Vagina (tissue), 2 donors: ENCODE results near the gene IRF2BPL. TPM values are rescaled to one million over a fixed set of nuclear protein-coding genes. Genes with fewer than 3 reads are reported as not detected.

Experiments
- DNase-seq, 2 donors: peaks; one replicate each; pipeline ENCODE4 v3.0.0-alpha.2; 2017; ENCODE audit errors: extremely low spot score in 2 of 2
- H3K27ac ChIP-seq: fragments of 200-600 bp; sonication (generic); one replicate; pipeline ENCODE4 v1.5.1; 2019
- H3K27me3 ChIP-seq: fragments of 200-600 bp; sonication (generic); one replicate; pipeline ENCODE4 v1.5.1; 2019
- H3K36me3 ChIP-seq, 2 donors: fragments of 200-600 bp; sonication (generic); one replicate each; pipeline ENCODE4 v1.5.1; 2017 to 2019
- H3K4me1 ChIP-seq: fragments of 200-600 bp; sonication (generic); one replicate; pipeline ENCODE4 v1.5.1; 2019
- H3K4me3 ChIP-seq, 2 donors: fragments of 200-600 bp; sonication (generic); 1 replicate in 1 of 2; 2 replicates in 1 of 2; pipeline ENCODE4 v1.5.1; 2016 to 2019
- H3K9me3 ChIP-seq: fragments of 200-600 bp; sonication (generic); one replicate; pipeline ENCODE4 v1.5.1; 2019
- POLR2A ChIP-seq, 2 donors: fragments of 450-650 bp; IDR thresholded peaks; one replicate each; pipeline ENCODE4 v1.6.1; 2017; ENCODE audit warnings: antibody characterized with exemption in 2 of 2, mild to moderate bottlenecking in 2 of 2, moderate library complexity in 2 of 2
- POLR2AphosphoS5 ChIP-seq, 2 donors: sonication (generic); formaldehyde crosslinking; IDR thresholded peaks; one replicate each; pipeline ENCODE4 v1.9.0; 2017; ENCODE audit warnings: antibody characterized with exemption in 2 of 2, mild to moderate bottlenecking in 2 of 2, low read depth in 1 of 2; ENCODE audit not compliant: insufficient read depth in 1 of 2
- intact Hi-C: fragments of 100-400 bp; cut with DNase I; formaldehyde crosslinking; loops from one replicate; pipeline ENCODE4 v1.15.1; 2023
- total RNA-seq: library from RNA; depleted of rRNA; stranded (reverse); fragments of >200 nt; gene quantifications from one replicate; pipeline ENCODE4 v1.2.3, GENCODE V29; 2016
- TF ChIP-seq, protein P1 (sequence below), 3 experiments: fragments of 450-650 bp in 2 of 3; fragments of 200-600 bp in 1 of 3; sonication (generic) in 1 of 3; IDR thresholded peaks; one replicate each; pipeline ENCODE4 v1.5.1; 2017 to 2019; ENCODE audit warnings: antibody characterized with exemption in 3 of 3, mild to moderate bottlenecking in 2 of 3, moderate library complexity in 2 of 3

The IRF2BPL gene
- total RNA-seq, 1 donor from 2014 or later: 51.1 TPM

- no peaks in the 10 kb centered on the region for H3K9me3 ChIP-seq
- peak overlapping the region; percentile 28 for H3K27ac ChIP-seq
- H3K4me1 ChIP-seq: peaks cover 38% of the 10 kb centered on the region
- no peak overlapping the region for H3K4me3 ChIP-seq
- no peaks in the 10 kb centered on the region for H3K36me3 ChIP-seq
- no peak for TF ChIP-seq POLR2AphosphoS5 (IDR thresholded peaks at IDR 0.05; ENCODE audit: insufficient read depth in 1 of 2, low read depth in 1 of 2)
- no peak for TF ChIP-seq POLR2A (IDR thresholded peaks at IDR 0.05)
- TF ChIP-seq, protein P1, sequence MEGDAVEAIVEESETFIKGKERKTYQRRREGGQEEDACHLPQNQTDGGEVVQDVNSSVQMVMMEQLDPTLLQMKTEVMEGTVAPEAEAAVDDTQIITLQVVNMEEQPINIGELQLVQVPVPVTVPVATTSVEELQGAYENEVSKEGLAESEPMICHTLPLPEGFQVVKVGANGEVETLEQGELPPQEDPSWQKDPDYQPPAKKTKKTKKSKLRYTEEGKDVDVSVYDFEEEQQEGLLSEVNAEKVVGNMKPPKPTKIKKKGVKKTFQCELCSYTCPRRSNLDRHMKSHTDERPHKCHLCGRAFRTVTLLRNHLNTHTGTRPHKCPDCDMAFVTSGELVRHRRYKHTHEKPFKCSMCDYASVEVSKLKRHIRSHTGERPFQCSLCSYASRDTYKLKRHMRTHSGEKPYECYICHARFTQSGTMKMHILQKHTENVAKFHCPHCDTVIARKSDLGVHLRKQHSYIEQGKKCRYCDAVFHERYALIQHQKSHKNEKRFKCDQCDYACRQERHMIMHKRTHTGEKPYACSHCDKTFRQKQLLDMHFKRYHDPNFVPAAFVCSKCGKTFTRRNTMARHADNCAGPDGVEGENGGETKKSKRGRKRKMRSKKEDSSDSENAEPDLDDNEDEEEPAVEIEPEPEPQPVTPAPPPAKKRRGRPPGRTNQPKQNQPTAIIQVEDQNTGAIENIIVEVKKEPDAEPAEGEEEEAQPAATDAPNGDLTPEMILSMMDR (IDR thresholded peaks at IDR 0.05): no peak
- peak in 1 of 2 donors; percentile 79 for DNase-seq
- intact Hi-C loops: loop anchor here (2.0 kb wide), 1 partner anchor 159 kb away; no protein-coding TSS in a partner anchor
- H3K27me3 ChIP-seq: no peaks in the 10 kb centered on the region
These were observed 43.5 kb upstream of the IRF2BPL start for GRCh38 chr14:77071938-77072388.

DNA sequence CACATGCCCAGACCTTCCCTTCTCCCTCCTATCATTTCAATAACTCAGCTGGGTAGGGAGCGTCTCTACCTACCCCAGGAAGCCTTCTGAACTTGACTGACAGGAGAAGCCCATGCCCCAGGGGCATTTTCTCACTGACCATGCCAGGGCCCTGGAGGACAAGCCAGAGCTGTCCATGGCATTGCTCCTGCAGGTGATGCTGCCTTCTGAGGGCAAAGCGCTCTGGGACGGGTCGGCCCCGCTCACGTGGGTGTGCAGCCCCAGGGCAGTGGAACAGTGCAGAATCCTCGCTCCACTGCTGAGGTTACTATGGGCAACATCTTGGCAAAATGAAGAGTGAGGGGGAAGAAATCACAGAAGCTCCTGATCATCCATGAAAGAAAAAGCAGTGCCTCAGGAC is 41.0 kb upstream of the IRF2BPL start:
- H3K36me3 ChIP-seq: no peaks in the 10 kb centered on the region
- no peak overlapping the region for H3K4me3 ChIP-seq
- no peaks in the 10 kb centered on the region for H3K9me3 ChIP-seq
- no peaks in the 10 kb centered on the region for H3K27me3 ChIP-seq
- intact Hi-C loops: loop anchor here (5.0 kb wide), 1 partner anchor 192 kb away; no protein-coding TSS in a partner anchor
- peaks cover 14% of the 10 kb centered on the region for H3K4me1 ChIP-seq
- peak overlapping the region; percentile 71 for H3K27ac ChIP-seq
- no peak for TF ChIP-seq POLR2A (IDR thresholded peaks at IDR 0.05)
- peak in 1 of 2 donors; percentile 82 for DNase-seq

GRCh38 chr14:77068517-77069200 is 40.2 kb upstream of the IRF2BPL start:
- TF ChIP-seq POLR2A (IDR thresholded peaks at IDR 0.05): no peak
- TF ChIP-seq, protein P1 (IDR thresholded peaks at IDR 0.05): no peak
- TF ChIP-seq POLR2AphosphoS5 (IDR thresholded peaks at IDR 0.05; ENCODE audit: insufficient read depth in 1 of 2, low read depth in 1 of 2): no peak
- peaks cover 14% of the 10 kb centered on the region for H3K4me1 ChIP-seq
- intact Hi-C loops: loop anchor here (5.0 kb wide), 1 partner anchor 191 kb away; no protein-coding TSS in a partner anchor
- DNase-seq: peak in 1 of 2 donors; percentile 61
- no peaks in the 10 kb centered on the region for H3K36me3 ChIP-seq
- no peaks in the 10 kb centered on the region for H3K27me3 ChIP-seq
- H3K4me3 ChIP-seq: no peak overlapping the region
- H3K27ac ChIP-seq: peak overlapping the region; percentile 71
- H3K9me3 ChIP-seq: no peaks in the 10 kb centered on the region

DNA sequence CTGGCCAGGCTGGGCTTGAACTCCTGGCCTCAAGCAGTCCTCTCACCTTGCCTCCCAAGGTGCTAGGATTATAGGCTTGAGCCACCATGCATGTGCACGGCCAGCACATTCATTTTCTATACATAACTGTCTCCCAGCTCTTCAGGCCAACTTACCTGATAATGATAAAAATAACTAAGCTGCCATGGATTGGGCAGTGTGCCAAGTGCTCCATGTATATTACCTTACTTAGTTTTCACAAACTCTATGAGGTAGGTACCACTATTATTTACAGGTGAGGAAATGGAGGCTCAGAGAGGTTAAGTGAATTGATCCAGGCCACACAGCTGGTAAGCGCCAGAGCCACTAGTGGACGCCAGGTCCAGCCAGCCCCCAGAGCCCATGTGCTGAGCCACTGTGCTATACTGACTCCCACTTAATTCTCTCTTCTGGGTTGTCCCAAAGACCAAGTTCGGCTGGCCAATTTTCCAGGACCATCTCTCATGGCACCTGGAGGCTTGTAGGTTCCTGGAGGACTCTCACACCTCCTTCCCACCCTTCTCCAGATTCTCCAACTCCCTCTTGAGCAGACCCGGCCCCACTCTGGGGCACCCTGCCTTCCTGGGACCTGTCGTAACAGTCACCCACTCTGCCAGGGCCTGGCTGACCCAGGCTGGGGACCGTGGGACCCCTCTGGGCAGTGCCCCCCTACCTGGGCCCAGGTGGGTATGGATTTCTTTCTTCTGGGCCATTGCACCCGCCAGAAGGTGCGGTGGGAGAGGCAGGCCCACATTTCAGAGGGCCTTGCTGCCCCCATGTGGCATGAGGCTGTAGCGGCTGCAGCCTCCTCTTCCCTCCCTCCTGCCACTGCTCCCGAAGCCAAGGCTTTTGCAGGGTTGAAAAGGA is 39.4 kb upstream of the IRF2BPL start:
- no peaks in the 10 kb centered on the region for H3K27me3 ChIP-seq

More for the DNA sequence above, 39.4 kb upstream of the IRF2BPL start:
- intact Hi-C loops: loop anchor here (5.0 kb wide), 1 partner anchor 191 kb away; no protein-coding TSS in a partner anchor
- no peaks in the 10 kb centered on the region for H3K9me3 ChIP-seq
- no peak overlapping the region for H3K4me3 ChIP-seq
- peaks cover 14% of the 10 kb centered on the region for H3K4me1 ChIP-seq
- no peak for TF ChIP-seq POLR2A (IDR thresholded peaks at IDR 0.05)
- TF ChIP-seq, protein P1 (IDR thresholded peaks at IDR 0.05): peak; percentile 73 to 93 (median 90)
- TF ChIP-seq POLR2AphosphoS5 (IDR thresholded peaks at IDR 0.05; ENCODE audit: insufficient read depth in 1 of 2, low read depth in 1 of 2): peak in 1 of 2 donors; percentile 56
- peak in 1 of 2 donors; percentile 67 for DNase-seq
- no peaks in the 10 kb centered on the region for H3K36me3 ChIP-seq
- peak overlapping the region; percentile 71 for H3K27ac ChIP-seq
